Smooth muscle cell (in vitro differentiated cells): ENCODE data around the gene BIRC7. TPM values are rescaled to one million over a fixed set of nuclear protein-coding genes. Genes with fewer than 3 reads are reported as not detected.

ENCODE experiments used
- DNase-seq: peaks from one replicate; lab custom pipeline; 2025; ENCODE audit not compliant: unreplicated experiment; lab: John Stamatoyannopoulos, UW
- H2AFZ ChIP-seq: fragments of 200-600 bp; sonication (generic); 2 replicates; pipeline ENCODE4 v1.6.0; 2016; ENCODE audit warnings: antibody characterized with exemption, low read depth, mild to moderate bottlenecking
- H3F3A ChIP-seq: fragments of 200-600 bp; sonication (generic); 2 replicates; pipeline ENCODE4 v1.6.0; 2017; ENCODE audit warnings: antibody characterized with exemption, low read depth
- H3K27ac ChIP-seq: fragments of 200-600 bp; sonication (generic); 2 replicates; pipeline ENCODE4 v1.5.1; 2016; ENCODE audit warnings: low read depth, mild to moderate bottlenecking
- H3K27me3 ChIP-seq: fragments of 200-600 bp; sonication (generic); 2 replicates; pipeline ENCODE4 v1.6.1; 2016; ENCODE audit warnings: low read depth, mild to moderate bottlenecking
- H3K36me3 ChIP-seq: fragments of 200-600 bp; sonication (generic); 2 replicates; pipeline ENCODE4 v1.5.1; 2016; ENCODE audit warnings: low read depth
- H3K4me1 ChIP-seq: fragments of 200-600 bp; sonication (generic); 2 replicates; pipeline ENCODE4 v1.5.1; 2016; ENCODE audit warnings: low read depth
- H3K4me2 ChIP-seq: fragments of 200-600 bp; sonication (generic); 2 replicates; pipeline ENCODE4 v1.6.0; 2016; ENCODE audit warnings: mild to moderate bottlenecking
- H3K4me3 ChIP-seq: fragments of 200-600 bp; sonication (generic); 2 replicates; pipeline ENCODE4 v1.5.1; 2016; ENCODE audit warnings: mild to moderate bottlenecking
- H3K79me2 ChIP-seq: fragments of 200-600 bp; sonication (generic); 2 replicates; pipeline ENCODE4 v1.6.0; 2016; ENCODE audit warnings: low read depth, mild to moderate bottlenecking
- H3K9ac ChIP-seq: fragments of 200-600 bp; sonication (generic); 2 replicates; pipeline ENCODE4 v1.6.0; 2016; ENCODE audit warnings: low read depth
- H3K9me3 ChIP-seq: fragments of 200-600 bp; sonication (generic); replicated peaks from 2 replicates; pipeline ENCODE4 v1.5.1; 2016; ENCODE audit warnings: low read depth
- H4K20me1 ChIP-seq: fragments of 200-600 bp; sonication (generic); 2 replicates; pipeline ENCODE4 v1.6.0; 2016; ENCODE audit warnings: low read depth
- CTCF ChIP-seq: fragments of 200-600 bp; sonication (generic); IDR thresholded peaks from 2 replicates; pipeline ENCODE4 v1.5.1; 2017; ENCODE audit warnings: borderline replicate concordance, mild to moderate bottlenecking, antibody characterized with exemption; ENCODE audit not compliant: insufficient read depth, poor library complexity, severe bottlenecking
- WGBS: methylation state at CpG from one replicate; pipeline ENCODE4 v1.1.7; 2016; ENCODE audit warnings: low lambda C conversion rate; 5-methylcytosine and 5-hydroxymethylcytosine counted together
- polyA plus RNA-seq: library from polyadenylated mRNA; unstranded; fragments of >200 nt; fragmentation: Nextera tagmentation; extraction: Ambion mirVana; gene quantifications from 2 replicates; pipeline ENCODE4 v1.2.1, GENCODE V29; 2016
- total RNA-seq: library from RNA; depleted of rRNA; stranded (reverse); fragments of >200 nt; gene quantifications from 2 replicates; pipeline ENCODE4 v1.2.3, GENCODE V29; 2014

Gene BIRC7
- total and polyA plus RNA-seq, 2 experiments from 2014 or later, result 5.8 to 10.9 TPM

GRCh38 chr20:63246490-63247288, 11.0 kb downstream of the BIRC7 start:
- Histone ChIP-seq H3K36me3 (no peaks in the 10 kb centered on the region), H3K4me2 (no peak overlapping the region), H2AFZ (no peak overlapping the region), H3K9me3 (no peaks in the 10 kb centered on the region), H3K4me3 (no peak overlapping the region), H3K79me2 (no peaks in the 10 kb centered on the region), H3F3A (no peaks in the 10 kb centered on the region), H3K9ac (no peak overlapping the region), H3K27me3 (no peaks in the 10 kb centered on the region), H4K20me1 (no peaks in the 10 kb centered on the region), H3K4me1 (no peaks in the 10 kb centered on the region), H3K27ac (no peak overlapping the region)
- WGBS, result 81% methylated on average over 49 of the region's 50 CpGs
- no peak for TF ChIP-seq CTCF
- no peak for DNase-seq

DNA sequence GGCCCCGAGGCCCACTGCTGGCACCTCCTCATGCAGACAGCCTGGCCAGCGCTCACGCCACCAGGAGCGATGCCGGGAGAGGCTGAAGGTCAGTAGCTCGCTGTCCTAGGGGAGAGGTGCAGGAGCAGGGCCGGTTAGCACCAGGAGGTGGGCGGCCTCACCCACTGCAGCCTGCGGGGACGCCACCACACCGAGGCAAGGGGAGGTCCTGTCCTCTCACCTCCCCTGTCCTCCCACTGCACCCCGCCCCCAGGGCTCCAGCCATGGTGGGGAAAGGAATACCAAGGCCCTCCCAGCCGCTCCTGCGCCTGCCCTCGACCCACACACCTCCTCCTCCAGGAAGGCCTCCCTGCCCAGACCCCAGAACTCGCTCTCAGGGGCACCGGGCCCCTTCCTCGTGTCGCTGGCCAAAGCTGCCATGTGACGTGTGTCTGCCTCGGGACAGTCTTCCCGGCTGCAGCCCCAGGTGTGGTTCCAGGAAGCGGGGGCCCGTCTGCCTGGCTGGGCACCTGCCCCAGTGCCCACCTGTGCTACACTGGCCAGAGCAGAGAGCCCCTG, 12.0 kb downstream of the BIRC7 start:
- no peaks in the 10 kb centered on the region for H4K20me1 ChIP-seq
- H3K4me2 ChIP-seq, result no peak overlapping the region
- peaks cover 7% of the 10 kb centered on the region for H3K4me1 ChIP-seq
- H3K9ac ChIP-seq, result no peak overlapping the region
- no peaks in the 10 kb centered on the region for H3K9me3 ChIP-seq
- no peak overlapping the region for H2AFZ ChIP-seq
- no peak overlapping the region for H3K4me3 ChIP-seq
- DNase-seq, result no peak
- 91% methylated on average over 22 of the region's 24 CpGs for WGBS
- H3K27me3 ChIP-seq, result no peaks in the 10 kb centered on the region
- no peaks in the 10 kb centered on the region for H3F3A ChIP-seq
- no peak for TF ChIP-seq CTCF
- H3K27ac ChIP-seq, result no peak overlapping the region
- H3K36me3 ChIP-seq, result no peaks in the 10 kb centered on the region
- H3K79me2 ChIP-seq, result no peaks in the 10 kb centered on the region

DNA sequence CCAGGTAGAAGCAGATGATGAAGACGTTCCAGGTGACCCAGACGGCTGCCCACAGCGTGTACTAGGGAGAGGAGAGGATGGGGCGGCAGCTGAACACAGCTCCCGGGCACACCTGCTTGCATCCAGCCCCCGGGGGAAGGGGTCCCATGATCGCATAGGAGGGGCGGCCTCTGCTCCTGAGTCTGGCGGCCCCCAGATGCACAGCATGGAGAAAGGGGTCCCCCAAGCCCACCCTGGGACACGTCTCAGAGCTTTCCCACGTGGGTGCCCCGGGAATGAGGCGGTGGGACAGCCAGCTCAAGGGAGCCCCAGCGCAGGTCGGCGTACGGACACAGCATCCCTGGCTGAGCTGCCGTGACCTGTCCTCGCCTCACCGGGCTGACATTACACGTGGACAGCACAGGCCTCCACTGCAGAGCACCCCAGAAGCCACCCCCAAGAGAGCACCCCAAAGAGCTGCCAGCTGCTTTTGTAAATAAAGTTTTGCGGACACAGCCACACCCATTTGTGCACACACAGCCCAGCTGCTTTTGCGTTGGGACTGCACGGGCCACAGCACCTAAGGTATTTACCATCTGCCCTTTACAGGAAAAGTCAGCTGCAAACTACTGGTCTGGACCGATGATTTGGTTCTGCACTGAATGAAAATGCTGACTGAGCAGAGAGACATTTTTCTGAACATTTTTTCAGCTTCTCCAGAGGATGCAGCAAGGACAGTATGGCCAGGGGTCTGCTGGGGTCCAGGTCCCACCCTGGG, 13.3 kb downstream of the BIRC7 start:
- peaks cover 16% of the 10 kb centered on the region for H3K4me1 ChIP-seq
- no peaks in the 10 kb centered on the region for H4K20me1 ChIP-seq
- 87% methylated on average over 25 of the region's 25 CpGs for WGBS
- no peak for TF ChIP-seq CTCF
- H3K27ac ChIP-seq, result no peak overlapping the region
- no peaks in the 10 kb centered on the region for H3F3A ChIP-seq
- H2AFZ ChIP-seq, result no peak overlapping the region
- peaks cover 12% of the 10 kb centered on the region for H3K27me3 ChIP-seq
- DNase-seq, result no peak
- H3K79me2 ChIP-seq, result no peaks in the 10 kb centered on the region
- no peaks in the 10 kb centered on the region for H3K9me3 ChIP-seq
- no peak overlapping the region for H3K4me3 ChIP-seq
- no peak overlapping the region for H3K4me2 ChIP-seq
- no peak overlapping the region for H3K9ac ChIP-seq
- H3K36me3 ChIP-seq, result no peaks in the 10 kb centered on the region
